Ovary (tissue), 3 donors: ENCODE results near the gene C4orf54.

ENCODE experiments used
- CTCF ChIP-seq, 3 donors: fragments of 450-650 bp in 2 of 3; fragments of 200-600 bp in 1 of 3; IDR thresholded peaks; one replicate each; pipeline versions ENCODE4 v1.5.1 to v1.8.0; 2016 to 2022; ENCODE audit warnings: antibody characterized with exemption in 3 of 3, mild to moderate bottlenecking in 1 of 3
- POLR2A ChIP-seq: fragments of 450-650 bp; IDR thresholded peaks from one replicate; pipeline ENCODE4 v1.6.1; 2017; ENCODE audit warnings: antibody characterized with exemption, mild to moderate bottlenecking, moderate library complexity
- donor health status: DM: no; HTN: no; CAD: no.

- TF ChIP-seq CTCF (IDR thresholded peaks at IDR 0.05) (no peak), POLR2A (no peak)
Measured at GRCh38 chr4:99668472-99668871, 10.8 kb upstream of the C4orf54 start.
